ENCODE measurements around the gene RGS3.

RGS3 gene

DNA sequence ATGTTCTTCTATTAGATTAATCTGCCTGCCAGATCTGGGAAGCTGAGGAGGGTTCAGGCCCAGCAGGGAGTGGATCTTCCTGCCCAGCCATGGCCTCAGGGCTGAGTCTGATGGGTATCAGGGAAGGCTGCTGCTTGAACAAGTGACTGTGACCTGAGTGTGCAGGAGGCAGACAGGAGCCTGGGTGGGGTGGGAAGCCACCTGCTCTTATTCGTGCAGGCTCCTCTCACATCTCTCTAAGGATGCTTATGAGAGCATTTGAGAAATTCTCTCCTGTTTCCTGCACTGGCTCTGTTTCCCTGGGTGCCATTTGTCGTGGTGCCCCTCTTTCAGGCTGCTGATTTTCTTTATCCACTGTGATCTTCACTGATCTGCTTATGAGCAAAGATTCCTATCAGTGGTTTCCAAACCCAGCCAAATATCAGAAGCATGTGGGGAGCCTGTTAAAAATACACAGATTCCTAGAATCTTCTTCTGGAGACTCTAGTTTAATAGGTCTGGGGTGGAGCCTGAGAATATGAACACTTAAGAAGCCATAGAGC, 2.1 kb downstream of the RGS3 start:
- no peak for DNase-seq (ENCODE audit: low read depth in 3 of 3)

DNA sequence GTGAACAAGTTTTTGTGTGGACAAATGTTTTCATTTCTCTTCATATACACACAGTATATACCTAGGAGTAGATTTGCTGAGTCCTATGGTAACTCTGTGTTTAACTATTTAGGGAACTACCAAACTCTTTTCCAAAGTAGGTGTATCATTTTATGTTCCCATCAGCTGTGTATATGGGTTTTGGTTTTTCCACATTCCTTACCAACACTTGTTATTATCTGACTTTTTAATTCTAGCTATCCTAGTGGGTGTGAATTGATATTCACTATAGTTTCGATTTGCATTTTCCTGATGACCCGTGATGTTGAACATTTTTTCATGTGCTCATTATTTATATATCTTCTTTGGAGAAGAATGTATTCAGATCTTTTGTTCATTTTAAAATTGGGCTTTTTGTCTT, 3.7 kb downstream of the RGS3 start:
- no peak for DNase-seq (ENCODE audit: low read depth in 3 of 3)

DNA sequence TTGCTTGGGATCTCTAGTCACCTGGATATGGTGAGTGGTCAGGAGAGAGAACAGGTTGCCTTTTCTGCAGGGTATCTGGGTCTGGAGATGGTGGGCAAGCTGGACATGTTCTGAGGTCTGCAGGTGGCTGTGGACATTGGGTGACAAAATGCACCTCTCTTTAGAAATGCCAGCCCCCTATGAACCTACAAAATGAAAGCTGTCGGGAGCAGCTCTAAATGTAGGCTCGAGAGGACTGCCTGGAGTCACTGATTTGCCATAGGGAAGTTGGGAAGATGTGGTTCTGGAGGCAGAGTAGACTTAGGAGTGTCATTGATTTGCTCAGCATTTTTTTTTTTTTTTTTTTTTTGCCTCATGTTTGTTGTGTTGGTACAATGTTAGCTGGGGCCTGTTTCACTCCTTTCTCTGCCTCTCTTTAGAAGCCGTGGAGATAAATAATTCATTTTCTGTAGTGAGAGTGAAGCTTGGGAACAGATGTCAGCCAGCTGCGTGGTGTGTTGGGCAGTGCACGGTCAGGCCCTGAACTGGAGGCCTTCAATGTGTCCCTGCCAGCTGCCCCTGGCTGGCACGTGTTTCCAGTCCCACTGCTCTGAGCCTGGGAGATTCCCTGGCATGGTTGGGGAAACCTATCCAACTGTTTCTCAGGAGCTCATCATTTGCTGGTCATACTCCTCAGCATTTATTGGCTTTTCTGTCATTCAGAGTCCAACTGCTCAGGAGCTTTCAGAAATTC, 5.4 kb downstream of the RGS3 start:
- DNase-seq (ENCODE audit: low read depth in 3 of 3) = no peak

DNA sequence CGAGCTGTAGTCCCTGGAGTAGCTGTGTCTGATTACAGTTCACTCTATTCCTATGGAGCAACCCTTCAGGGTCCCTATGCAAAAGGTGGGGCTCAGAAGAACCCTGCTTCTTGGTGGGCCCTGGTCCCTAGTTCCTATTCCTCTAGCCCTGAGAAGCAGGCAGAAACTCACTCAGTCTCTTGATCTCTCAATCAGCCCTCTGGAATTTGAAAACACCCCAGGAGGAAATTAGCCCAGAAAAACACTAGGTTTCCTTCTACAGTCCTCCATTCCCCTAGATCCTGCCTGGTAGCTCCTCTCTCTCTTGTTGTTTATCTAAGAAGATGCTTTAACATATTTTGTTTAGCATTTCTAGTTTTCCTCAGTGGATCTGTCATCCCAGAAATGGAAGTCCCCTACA, 7.6 kb downstream of the RGS3 start:
- no peak for DNase-seq (ENCODE audit: low read depth in 3 of 3)

DNA sequence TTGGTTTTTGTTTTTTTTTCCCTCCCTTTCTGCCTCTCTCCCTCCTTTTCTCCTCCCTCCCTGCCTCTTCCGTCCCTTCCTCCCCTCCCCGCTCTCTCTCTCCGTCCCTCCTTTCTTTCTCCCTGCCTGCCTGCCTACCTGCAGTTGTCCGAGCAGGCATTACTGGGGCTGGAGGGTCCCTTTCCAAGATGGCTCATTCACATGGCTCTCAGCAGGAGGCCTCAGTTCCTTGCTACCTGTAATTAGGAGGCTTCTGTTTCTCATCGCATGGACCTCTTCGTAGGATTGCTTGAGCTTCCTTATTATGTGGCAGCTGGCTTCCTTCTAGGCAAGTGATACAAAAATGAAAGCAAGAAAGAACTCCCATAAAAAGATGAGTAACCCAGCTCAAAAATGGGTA, 8.0 kb downstream of the RGS3 start:
- DNase-seq (ENCODE audit: low read depth in 3 of 3) = no peak

DNA sequence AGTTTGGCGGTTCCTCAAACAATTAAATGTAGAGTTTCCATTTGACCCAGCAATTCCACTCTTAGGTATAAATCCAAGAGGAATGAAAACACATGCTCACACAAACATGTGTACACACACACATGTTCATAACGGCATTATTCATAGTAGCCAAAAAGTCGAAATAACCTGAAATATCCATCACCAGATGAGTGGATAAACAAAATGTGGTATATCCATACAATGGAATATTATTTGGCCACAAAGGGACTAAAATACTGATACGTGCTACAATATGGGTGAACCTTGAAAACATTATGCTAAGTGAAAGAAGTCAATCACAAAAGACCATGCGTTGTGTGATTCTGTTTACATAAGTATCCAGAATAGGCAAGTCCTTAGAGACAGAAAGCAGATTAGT, 8.7 kb downstream of the RGS3 start:
- DNase-seq (ENCODE audit: low read depth in 3 of 3) = no peak

DNA sequence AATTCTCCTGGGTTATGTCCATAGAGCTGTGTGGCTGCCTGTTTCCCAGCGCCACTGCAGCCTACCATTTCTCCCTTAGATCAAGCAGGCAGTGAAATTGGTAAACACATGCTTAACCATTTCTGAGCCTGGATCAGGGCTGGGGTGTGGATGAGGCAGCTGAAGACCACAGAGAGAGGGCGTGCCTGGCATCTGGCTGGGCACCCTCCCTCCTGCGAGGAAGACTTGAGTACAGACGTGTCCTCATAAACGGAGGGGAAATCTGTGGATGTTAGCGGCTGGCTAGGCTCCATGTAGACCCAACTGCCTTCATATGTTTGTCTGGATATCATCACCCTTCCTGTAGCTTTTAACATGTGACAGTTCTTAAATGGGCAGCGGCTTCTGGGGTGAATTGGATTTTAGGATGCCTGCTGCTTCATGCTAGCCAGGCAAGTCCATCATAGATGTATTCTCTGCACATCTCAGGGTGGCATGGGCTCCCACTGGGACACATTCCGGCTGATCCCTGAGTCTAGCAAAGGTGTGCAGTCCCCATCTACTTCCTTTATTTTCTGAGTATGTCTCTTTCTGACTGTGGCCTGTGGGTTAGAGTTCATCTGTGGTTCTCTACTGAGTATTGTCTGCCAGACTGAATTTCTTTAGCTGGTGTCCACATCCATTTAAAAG, 11.0 kb downstream of the RGS3 start:
- no peak for DNase-seq (ENCODE audit: low read depth in 3 of 3)

DNA sequence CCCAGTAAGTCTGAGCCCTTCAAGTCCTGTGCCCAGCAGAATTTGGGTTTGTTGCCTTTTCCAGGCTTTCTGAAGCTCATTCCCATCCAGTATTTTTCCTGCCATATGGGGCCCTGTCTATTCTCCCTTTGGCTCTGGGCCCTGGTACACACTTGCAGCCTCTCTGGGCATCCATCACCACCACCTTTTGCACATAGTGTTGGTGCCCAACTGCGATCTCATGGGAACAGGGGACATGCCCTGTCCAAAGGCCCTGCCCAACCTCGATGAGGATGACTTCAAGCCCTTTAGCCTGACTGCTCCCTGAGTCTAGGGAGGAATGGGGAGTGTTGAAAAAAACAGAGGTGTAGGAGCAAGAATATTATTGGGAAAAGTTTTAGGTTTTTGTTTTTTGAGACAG, 11.5 kb downstream of the RGS3 start:
- DNase-seq (ENCODE audit: low read depth in 3 of 3) = no peak

DNA sequence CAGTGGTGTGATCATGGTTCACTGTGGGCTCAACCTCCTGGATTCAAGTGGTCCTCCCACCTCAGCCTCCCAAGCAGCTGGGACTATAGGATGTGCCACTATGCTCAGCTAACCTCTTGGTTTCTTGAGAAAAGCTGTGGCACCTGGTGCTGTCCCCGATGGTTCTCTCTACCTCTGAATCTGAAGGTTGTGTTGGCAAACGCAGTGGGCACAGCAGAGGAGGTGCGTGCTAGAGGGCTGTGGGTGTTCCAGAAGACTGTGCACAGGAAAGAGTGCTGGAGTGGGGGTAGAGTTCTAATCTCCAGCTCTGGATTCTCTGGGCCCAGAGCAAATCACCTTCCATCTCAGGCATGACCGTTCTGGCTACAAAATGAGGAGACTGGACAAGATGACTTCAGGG, 12.5 kb downstream of the RGS3 start:
- DNase-seq (ENCODE audit: low read depth in 3 of 3) = no peak

DNA sequence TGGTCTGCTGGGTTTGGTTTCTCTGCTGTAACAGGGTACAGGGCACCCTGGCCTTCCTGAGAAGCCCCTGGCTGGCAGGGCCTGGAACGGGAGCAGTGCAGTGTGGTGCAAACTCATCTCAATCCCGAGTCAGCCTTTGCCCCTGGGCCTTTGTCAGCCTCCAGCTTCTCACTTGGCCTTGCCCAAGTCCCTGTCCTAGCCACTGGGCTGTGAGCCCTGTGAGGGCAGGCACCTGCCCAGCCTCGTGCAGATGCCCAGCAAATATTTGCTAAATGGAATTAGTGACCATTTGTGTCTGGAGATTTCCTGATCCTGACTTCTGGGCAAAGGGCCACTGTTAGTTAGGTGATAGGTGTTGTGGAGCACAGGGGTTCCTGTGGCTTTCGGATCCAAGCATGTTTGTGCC, 13.0 kb downstream of the RGS3 start:
- no peak for DNase-seq (ENCODE audit: low read depth in 3 of 3)

DNA sequence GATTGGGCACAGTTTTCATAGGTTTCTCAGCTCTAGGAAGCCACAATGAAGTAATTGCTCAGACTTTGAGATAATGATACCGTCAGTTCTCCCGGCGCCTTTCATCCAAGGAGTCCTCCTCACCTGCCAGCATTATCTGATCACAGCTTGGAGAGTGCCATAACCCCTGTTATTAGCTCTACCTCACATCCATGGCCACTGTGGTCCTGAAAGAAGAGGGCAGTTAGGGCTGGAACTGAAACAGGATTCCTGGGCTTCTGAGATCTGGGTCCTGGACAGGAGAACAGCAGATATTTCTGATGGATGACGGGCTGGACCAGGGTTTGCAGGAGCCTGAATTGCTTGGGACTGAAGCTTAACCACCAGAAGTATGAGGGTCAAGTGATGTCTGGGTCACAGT, 13.5 kb downstream of the RGS3 start:
- no peak for DNase-seq (ENCODE audit: low read depth in 3 of 3)

DNA sequence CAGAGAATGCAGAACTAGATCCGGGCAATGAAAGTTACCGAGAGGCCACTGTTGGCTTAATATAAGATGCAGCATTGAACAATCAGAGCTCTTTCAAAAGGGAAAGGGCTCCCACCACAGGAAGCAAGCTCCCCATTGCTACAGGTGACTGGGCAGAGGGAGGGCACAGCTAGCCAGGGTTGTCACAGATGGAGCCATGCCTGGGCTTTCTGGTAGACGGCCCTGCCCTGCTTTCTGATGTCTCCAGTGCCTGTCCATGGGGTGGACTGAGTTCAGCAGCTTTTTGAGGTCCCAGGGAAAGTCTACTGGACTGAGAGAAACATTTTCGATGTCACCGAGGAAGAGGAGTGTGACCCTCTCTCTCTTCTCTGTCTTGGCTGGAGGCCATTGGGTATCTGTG, 14.1 kb downstream of the RGS3 start:
- no peak for DNase-seq (ENCODE audit: low read depth in 3 of 3)

DNA sequence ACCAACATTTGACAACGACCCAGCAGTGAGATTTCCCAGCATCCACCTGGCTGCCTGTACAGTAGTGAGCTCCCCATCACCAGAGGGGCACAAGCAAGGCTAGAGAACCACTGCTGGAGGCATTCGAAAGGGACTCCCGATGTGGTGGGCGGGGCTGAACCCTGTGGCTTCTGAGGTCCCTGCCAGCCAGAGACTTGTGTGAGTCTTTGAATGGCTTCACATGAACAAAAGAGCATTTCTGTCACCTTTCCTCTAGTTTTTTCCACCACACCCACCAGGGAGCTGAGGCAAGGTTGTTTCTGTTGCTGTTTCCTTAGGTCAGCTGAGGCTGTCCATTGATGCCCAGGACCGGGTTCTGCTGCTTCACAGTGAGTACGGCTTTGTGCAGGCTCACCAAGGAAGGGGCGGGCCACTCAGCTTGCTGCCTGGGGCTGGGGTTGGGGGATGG, 15.7 kb downstream of the RGS3 start:
- DNase-seq (ENCODE audit: low read depth in 3 of 3) = no peak

DNA sequence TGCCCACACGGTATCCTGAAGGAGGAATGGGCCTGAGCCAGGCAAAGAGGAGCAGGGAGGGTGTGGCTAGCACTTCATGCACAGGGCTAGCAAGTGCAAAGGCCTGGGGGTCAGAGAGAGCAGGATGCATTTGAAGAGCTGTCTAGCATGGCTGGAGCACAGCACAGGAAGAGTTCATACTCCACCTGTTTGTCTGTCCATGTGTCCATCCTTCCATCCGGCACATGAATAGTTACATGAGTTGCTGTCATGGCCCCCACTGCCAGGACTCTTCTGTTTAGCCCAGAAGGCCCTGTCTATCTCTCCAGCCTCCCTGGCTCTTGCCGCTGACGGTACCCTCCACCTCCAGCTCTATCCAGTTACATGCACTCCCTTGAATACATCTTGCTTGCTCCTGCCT, 17.1 kb downstream of the RGS3 start:
- DNase-seq (ENCODE audit: low read depth in 3 of 3) = no peak

DNA sequence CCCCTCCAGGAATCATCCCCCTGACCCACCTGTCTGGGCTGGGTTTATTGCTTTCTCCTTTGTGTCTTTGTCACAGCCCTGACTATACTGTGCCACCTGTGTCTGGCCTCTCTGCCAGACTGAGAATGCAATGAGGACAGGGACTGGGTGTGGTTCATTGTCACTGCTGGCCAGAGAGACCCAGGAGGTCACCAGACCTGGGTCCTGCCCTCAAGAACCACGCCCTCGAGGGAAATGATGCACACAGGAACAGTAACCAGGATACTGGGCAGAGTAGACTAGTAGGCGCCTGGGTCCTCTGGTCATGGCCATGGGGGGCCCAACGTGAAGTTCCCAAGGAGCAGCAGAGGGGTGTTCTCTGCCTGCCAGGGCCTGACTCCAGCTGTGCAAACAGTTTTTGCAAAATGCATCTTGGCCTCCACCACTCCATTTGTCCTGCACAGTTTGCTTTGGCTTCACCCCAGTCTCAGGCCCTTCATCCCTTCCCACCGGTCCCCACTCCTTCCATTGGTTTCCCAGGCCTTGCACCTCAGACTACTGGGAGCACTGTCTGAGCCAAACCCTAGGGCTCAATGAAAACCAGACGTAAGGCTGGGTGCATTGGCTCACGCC, 17.8 kb downstream of the RGS3 start:
- no peak for DNase-seq (ENCODE audit: low read depth in 3 of 3)

DNA sequence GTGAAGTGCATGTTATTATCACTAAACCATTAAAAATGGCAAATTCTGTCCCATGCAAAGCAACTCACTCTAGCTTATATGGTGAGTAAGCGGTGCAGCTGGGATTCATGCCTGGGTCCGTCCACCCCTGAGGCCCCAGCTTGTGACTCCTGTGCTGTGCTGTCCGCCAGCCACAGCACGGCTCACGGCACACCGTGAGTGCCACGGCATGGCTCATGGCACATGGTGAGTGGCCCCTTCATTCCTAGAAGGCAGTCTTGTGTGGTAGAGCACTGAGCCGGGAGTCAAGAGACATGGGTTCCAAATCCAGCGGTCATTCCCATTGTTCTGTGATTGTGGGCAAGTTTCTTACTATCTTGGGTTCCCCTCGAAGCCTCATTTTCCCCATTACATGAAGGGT, 18.8 kb downstream of the RGS3 start:
- DNase-seq (ENCODE audit: low read depth in 3 of 3) = no peak

DNA sequence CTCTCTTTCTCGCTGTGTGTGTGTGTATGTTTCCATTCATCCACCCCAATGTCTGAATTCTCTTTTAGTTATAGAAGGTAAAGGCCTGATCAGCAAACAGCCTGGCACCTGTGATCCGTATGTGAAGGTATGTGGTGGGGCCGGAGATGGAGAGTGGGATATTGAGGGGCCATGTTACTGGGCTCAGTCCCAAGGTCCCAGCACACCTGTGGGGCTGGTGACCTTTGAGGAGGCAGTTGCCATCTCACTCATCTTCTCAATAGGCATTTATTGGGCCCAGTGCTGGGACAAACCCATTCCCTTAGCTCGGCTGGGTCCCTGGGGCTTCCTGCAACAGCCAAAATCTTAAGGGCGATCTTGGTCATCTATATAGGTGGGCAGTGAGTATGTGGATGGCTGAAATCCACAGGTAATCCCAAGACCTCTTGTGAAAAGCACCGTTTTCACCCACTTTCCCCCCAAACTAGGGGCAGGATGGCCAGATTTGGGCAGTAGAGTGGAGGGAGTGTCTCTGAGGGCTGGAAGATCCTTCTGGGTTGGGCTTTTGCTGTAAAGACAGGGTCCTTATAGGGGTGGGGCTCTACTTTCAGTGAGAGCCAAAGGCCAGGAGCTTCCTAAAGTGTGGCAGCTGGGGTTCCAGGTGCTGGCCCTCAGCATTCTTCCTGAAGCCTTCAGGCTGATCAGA, 19.6 kb downstream of the RGS3 start:
- DNase-seq (ENCODE audit: low read depth in 3 of 3) = no peak

DNA sequence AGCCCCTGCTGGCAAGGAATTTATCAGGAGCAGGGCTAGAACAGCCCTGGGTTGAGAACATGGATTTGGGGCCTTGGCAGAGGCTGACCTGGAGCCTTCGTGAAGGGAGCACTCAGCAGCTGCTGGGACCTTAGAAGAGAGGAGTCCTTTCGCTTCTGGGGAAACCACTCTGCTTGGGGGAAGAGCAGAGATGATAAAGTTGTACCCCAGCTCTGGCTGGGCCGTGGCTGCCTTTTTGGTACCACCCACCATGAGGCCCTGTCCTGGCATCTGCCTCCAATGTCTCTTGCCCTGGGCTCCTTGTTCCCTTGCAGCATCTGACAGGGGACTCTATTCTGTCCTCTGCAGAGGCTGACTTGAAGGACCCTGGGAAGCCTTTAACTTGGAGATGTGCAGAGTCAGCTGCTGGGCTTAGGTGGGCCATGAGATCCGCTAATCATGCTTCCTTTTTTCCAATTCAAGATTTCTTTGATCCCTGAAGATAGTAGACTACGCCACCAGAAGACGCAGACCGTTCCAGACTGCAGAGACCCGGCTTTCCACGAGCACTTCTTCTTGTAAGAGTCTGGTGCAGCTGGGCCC, 20.2 kb downstream of the RGS3 start:
- no peak for DNase-seq (ENCODE audit: low read depth in 3 of 3)

DNA sequence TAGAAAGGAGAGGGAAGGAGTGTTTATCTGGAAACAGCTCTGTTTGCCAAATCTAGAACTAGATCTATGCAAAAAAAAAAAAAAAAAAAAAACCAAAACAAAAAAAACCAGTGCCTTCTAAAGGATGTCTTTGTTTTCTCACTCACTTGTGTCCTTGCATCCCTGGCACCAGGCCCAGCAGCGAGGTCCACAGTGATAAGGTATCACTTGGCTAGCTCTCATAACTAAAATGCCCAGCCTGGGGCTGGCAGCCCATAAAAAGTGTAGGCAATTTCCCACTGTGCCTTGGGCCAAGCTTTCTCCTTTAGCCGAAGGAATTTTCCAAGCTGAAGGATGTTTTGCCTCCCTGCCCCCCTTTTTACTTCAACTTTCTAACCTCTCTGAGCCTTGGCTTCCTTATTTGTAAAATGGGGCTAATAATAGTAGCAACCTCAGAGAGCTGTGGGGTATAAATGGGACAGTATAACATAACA, 20.8 kb downstream of the RGS3 start:
- DNase-seq (ENCODE audit: low read depth in 3 of 3) = no peak

DNA sequence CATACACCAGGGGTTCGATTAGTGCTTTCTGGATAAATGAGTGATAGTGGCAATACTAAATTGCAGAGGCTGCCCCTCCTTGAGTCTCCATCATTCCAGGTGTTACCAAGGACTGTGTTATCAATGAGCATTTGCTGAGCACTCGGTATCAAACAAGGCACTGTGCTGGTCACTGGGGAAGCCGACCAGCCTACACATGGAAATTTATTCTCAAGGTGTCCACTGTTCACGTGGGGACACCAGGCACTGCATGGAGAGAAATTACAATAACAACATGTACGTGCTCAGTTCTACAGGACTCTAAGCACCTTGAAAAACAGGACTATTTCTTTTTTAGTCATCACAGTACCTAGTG, 22.2 kb downstream of the RGS3 start:
- no peak for DNase-seq (ENCODE audit: low read depth in 3 of 3)

DNA sequence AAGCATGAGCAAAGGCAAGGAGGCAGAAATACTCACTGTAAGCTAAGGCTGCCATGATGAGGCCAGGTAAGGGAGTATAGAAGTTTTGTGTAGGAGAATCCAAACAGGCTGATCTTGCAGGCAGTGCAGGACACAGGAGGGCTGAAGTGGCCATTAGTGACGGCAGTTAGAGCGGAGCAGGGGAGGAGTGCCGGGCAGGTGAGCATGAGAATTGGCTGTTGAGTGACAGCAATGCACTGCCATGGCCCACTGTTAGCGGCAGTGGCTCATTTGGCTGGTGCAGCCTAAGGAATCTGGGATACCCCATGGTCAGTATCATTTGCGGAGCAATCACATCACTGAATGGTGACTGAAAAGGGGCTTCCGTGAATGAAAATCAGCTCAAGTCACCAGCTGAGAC, 22.8 kb downstream of the RGS3 start:
- DNase-seq (ENCODE audit: low read depth in 3 of 3) = no peak

DNA sequence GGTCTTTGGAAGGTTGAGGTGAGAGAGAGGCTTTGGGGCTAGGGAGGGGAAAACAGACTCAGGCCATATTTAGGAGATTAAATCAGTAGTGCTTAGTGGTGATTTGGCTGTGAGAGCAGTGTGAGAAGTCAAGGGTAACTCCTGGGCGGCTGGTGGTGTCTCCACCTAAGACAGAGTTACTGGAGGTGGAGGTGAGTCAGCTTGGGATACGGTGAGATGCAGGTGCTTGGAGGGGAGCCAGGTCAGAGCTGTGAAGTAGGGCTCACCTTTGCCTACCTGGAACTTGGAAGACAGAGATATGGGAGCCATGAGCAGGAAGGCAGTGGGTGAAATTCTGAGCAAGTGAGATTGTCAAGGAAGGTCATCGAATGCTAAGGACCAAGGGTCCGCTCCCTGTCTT, 24.5 kb downstream of the RGS3 start:
- DNase-seq (ENCODE audit: low read depth in 3 of 3) = no peak
